Lower leg skin (tissue), 4 donors: Measurements from ENCODE around the gene ASZ1. TPM values are rescaled to one million over a fixed set of nuclear protein-coding genes. Genes with fewer than 3 reads are reported as not detected.

ENCODE experiments used
- DNase-seq, 2 donors: peaks; one replicate each; pipeline ENCODE4 v3.0.0-alpha.2; 2019; ENCODE audit warnings: low spot score in 2 of 2
- H3K4me3 ChIP-seq: fragments of 200-600 bp; sonication (generic); 2 replicates; pipeline ENCODE4 v1.5.1; 2017; ENCODE audit warnings: mild to moderate bottlenecking, low read depth; ENCODE audit not compliant: poor library complexity, severe bottlenecking
- CTCF ChIP-seq, 3 donors: fragments of 450-650 bp; IDR thresholded peaks; one replicate each; pipeline ENCODE4 v1.5.1; 2016; ENCODE audit warnings: antibody characterized with exemption in 3 of 3, mild to moderate bottlenecking in 3 of 3, moderate library complexity in 2 of 3
- POLR2A ChIP-seq, 2 donors: fragments of 450-650 bp; IDR thresholded peaks; one replicate each; pipeline ENCODE4 v1.6.1; 2016 to 2017; ENCODE audit warnings: antibody characterized with exemption in 2 of 2, mild to moderate bottlenecking in 1 of 2, moderate library complexity in 1 of 2
- WGBS, 2 donors: methylation state at CpG; one replicate each; pipeline ENCODE4 v1.1.5; 2018; 5-methylcytosine and 5-hydroxymethylcytosine counted together
- intact Hi-C: fragments of 100-400 bp; cut with DNase I; formaldehyde crosslinking; loops from one replicate; pipeline ENCODE4 v1.15.0; 2023; ENCODE audit warnings: low total_unique reads
- total RNA-seq, 4 donors: library from RNA; depleted of rRNA; stranded (reverse); fragments of >200 nt; gene quantifications; one replicate each; pipeline ENCODE4 v1.1.0, GENCODE V29; 2016

The ASZ1 gene
- total RNA-seq, 4 donors from 2014 or later = not detected

DNA sequence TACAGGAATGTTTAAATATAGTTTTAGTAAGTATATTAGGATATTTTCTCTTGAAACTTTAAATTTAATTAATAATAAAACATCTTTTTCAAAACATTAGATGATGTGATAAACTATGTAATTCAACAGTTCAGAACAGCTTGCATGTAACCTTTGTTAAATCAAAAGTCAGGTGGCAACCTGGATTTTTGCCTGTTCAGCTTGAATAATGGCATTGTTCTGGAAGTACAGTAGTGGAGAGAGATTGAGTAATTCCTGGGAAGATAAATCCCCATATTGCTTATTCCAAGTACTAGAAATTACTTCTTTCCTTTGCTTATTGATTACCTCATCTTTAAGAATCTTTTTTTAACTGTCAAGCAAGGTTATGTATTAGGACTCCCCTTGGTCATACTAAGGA, 32.4 kb upstream of the ASZ1 start:
- DNase-seq = no peak
- intact Hi-C loops = no loop called here
- no peak overlapping the region for H3K4me3 ChIP-seq
- TF ChIP-seq POLR2A (IDR thresholded peaks at IDR 0.05) (no peak), CTCF (IDR thresholded peaks at IDR 0.05) (no peak)

- no peak for DNase-seq
- 33% methylated on average over 3 of the region's 3 CpGs for WGBS, 2 donors
- intact Hi-C loops = no loop called here
- H3K4me3 ChIP-seq = no peak overlapping the region
- TF ChIP-seq CTCF (IDR thresholded peaks at IDR 0.05) (no peak), POLR2A (IDR thresholded peaks at IDR 0.05) (no peak)
These were observed 31.8 kb upstream of the ASZ1 start for GRCh38 chr7:117458977-117459583.

GRCh38 chr7:117448655-117449054, 21.4 kb upstream of the ASZ1 start:
- 59 to 71% methylated on average over 2 of the region's 2 CpGs for WGBS, 2 donors
- TF ChIP-seq CTCF (IDR thresholded peaks at IDR 0.05) = no peak
- no peak for TF ChIP-seq POLR2A (IDR thresholded peaks at IDR 0.05)
- H3K4me3 ChIP-seq = no peak overlapping the region
- intact Hi-C loops = no loop called here
- no peak for DNase-seq

- TF ChIP-seq POLR2A (IDR thresholded peaks at IDR 0.05) (no peak), CTCF (IDR thresholded peaks at IDR 0.05) (no peak)
- no peak for DNase-seq
- 81 to 82% methylated on average over 4 of the region's 4 CpGs for WGBS, 2 donors
- intact Hi-C loops = no loop called here
- H3K4me3 ChIP-seq = no peak overlapping the region
These were observed 19.0 kb upstream of the ASZ1 start for GRCh38 chr7:117446220-117446815.

GRCh38 chr7:117445206-117445605, 17.9 kb upstream of the ASZ1 start:
- 75% methylated on average over 1 of the region's 1 CpG for WGBS, 2 donors
- no peak overlapping the region for H3K4me3 ChIP-seq
- intact Hi-C loops = no loop called here
- DNase-seq = no peak
- TF ChIP-seq POLR2A (IDR thresholded peaks at IDR 0.05) (no peak), CTCF (IDR thresholded peaks at IDR 0.05) (no peak)

DNA sequence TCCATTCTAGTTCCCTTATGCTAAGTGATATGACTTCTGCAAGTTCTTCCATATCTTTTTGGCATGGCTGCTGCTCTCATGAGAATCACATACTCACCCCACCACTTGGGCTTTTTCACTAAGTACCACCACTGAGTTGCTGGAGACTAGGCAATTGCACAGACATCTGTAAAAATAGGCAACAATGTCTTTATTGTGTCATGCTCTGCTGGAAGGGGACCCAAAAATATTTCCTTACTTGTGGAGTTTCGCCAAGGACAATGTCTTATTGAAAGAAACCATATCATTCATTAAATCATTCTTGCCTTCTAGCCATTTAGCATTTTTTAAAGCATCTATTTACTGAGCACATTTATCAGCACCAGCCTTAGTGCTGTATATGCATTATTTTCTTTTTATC, 17.4 kb upstream of the ASZ1 start:
- 69 to 73% methylated on average over 1 of the region's 1 CpG for WGBS, 2 donors
- intact Hi-C loops = no loop called here

More for the DNA sequence above, 17.4 kb upstream of the ASZ1 start:
- no peak for DNase-seq
- TF ChIP-seq CTCF (IDR thresholded peaks at IDR 0.05) (no peak), POLR2A (IDR thresholded peaks at IDR 0.05) (no peak)
- no peak overlapping the region for H3K4me3 ChIP-seq
